Pulmonary artery endothelial cell (primary cell): ENCODE measurements around the gene EIF2B4. TPM values are rescaled to one million over a fixed set of nuclear protein-coding genes. Genes with fewer than 3 reads are reported as not detected.
A peak's percentile ranks its signal among the peaks of the same experiment; 100 is the strongest.

ENCODE experiments used
- DNase-seq: peaks from one replicate; pipeline ENCODE4 v3.0.0-alpha.2; 2011; ENCODE audit warnings: low read depth, low spot score
- total RNA-seq: library from RNA; depleted of rRNA; stranded (reverse); fragments of >200 nt; gene quantifications from 2 replicates; pipeline ENCODE4 v1.2.3, GENCODE V29; 2014

Gene EIF2B4
- 36.6 and 44.7 TPM in 2 replicates for total RNA-seq

DNA sequence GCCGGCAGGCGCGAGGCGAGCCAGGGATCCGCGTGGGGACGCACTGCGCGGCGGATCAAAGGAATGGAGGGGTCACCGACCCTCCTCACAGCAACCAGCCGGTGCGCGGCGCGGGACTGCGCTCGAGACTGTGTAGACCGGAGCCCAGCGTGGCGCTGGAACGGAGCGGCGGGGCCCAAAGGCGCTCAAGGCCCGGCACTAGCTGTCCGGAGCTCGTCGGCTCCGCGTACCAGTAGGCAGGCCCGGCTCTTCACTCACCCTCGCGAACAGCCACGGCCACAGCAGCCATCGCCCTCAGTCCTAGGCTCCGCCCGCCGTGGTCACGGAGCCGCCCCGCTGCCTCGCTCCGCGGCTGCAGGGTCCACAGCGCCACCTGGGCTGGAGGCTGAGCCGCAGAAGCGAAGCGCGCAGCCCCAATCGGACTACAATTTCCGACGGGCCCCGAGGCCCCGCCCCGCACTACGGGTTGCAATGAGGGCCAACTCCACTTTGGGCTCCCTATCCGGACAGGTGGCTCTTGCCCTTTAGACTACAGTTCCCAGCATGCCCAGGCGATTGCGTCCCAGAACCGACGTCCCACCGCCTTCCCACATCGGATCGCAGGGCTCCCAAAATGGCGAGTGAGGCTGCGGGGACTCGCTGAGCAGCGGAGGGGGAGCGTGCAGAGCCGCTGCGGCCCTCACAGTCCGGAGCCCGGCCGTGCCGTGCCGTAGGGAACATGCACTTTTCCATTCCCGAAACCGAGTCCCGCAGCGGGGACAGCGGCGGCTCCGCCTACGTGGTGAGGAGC, at the start of gene EIF2B4, which contains the start of gene SNX17:
EIF2B4 (minus strand) TSS at position 313 of the 790 bp plus-strand sequence; CDS start at position 289, 24 bp downstream.
SNX17 (plus strand) TSS at position 591 of the 790 bp plus-strand sequence; CDS start at position 719, 128 bp downstream.
- peak; percentile 96 for DNase-seq

DNA sequence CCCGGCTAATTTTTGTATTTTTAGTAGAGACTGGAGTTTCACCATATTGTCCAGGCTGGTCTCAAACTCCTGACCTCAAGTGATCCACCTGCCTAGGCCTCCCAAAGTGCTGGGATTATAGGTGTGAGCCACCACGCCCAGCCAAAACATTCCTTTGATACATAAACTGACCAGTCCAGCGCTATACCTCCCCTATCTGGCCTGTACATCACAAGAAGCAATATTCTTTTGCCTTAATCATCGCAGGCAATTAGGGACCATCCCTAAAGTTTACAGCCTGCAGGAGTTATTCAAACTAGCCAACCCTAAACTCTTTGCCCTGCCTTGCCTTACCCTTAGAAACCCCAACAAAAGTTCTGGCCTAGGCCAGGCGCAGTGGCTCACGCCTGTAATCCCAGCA, 46.0 kb upstream of the EIF2B4 start:
- DNase-seq, result no peak

DNA sequence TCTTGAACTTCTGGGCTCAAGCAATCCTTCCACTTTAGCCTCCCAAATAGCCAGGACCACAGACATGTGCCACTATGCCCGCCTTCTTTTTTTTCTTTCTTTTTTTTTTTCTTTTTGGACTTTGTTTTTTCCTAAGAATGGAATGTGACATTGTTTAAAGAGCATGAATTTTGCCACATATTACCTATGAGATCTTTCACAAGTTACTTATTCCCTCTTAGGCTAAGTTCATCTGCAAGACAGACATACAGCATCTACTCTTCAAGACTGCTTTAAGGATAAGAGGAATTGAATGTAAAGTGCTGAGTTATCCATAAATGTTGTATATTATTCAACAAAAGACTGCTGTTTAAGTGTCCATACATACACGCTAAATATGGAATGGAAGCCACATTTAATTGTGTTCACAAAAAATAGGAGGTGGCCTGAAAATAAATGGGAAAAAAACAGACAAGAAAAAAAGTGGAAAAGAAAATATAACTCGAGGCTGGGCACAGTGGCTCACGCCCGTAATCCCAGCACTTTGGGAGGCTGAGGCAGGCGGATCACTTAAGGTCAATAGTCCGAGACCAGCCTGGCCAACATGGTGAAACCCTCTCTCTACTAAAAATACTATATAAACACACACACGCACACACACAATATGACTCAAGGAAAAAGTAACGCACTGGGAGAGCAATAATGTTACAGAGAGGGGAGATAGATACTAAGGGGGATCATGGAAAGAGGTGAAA, 42.4 kb upstream of the EIF2B4 start:
- no peak for DNase-seq

DNA sequence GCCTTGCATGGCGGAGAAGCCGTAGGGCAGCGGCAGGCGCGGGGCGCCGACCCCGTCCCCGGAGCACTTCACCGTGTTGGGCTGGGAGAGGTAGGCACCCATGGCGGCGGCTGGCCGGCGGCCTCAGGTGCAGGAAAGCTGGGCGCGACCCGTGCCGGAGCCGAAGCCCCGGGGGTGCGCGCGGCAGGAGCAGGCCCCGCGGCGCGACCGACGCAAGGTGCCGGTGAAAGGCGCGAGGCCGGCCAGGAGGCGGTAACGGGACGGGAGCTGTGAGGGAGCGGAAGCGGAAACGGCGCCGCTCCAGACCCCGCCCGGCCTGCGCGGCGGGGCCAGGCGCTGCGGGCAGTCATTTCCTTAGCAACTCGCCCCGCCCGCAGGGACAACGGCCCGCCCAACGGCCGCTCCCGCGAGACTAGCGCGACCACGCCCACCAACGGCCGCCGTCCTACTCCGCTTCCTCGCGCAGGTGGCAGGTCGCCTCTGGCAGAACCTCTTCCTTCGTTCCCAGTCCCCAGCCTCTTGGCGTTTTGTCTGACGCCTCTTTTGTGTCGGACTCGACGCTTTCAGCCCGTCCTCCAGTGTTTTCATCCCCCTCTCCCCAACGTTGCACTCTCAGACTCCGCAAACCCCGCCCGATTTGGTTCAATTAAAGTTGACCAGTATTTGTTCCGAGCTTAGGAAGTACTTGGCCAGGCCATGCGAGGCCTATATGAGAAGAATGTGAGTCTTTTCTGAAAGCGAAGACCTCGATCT, 39.4 kb upstream of the EIF2B4 start, which contains the start of gene PPM1G:
PPM1G (minus strand) TSS at position 271 of the 753 bp plus-strand sequence; CDS start at position 102, 169 bp downstream.
- peak; percentile 78 for DNase-seq

- no peak for DNase-seq
These were observed 38.6 kb upstream of the EIF2B4 start for GRCh38 chr2:27408601-27409320.

DNA sequence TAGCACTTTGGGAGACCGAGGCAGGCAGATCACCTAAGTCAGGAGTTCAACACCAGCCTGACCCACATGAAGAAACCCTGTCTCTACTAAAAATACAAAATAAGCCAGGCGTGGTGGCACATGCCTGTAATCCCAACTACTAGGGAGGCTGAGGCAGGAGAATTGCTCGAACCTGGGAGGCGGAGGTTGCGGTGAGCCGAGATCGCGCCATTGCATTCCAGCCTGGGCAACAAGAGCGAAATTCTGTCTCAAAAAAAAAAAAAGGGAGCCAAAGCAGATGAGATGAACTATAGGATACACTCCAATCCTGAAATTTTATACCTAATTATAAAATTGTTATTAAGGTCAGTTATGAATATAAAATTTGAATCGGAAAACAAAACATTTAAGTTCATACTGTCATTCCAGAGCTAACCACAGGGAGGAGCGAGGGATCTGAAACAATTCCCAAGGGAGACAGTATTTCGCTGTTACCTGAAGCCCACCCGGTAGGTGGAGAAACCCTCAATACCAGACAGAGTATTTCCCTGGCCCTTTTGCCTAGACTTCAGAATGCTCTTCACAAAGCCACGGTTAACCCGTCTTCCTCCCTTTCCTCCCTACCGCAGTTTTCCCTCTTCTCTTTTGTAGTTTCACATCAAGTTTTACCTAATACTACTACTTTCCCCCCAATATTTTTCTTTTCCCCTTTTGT, 37.8 kb upstream of the EIF2B4 start:
- DNase-seq, result no peak

GRCh38 chr2:27400348-27401135, 30.4 kb upstream of the EIF2B4 start:
- no peak for DNase-seq

- no peak for DNase-seq
These were observed 28.8 kb upstream of the EIF2B4 start for GRCh38 chr2:27398962-27399361.

- DNase-seq, result no peak
These were observed 23.1 kb upstream of the EIF2B4 start for GRCh38 chr2:27393225-27393624.

GRCh38 chr2:27390822-27391679, 20.9 kb upstream of the EIF2B4 start:
- DNase-seq, result no peak

GRCh38 chr2:27381577-27382181, 11.5 kb upstream of the EIF2B4 start:
- DNase-seq, result no peak

DNA sequence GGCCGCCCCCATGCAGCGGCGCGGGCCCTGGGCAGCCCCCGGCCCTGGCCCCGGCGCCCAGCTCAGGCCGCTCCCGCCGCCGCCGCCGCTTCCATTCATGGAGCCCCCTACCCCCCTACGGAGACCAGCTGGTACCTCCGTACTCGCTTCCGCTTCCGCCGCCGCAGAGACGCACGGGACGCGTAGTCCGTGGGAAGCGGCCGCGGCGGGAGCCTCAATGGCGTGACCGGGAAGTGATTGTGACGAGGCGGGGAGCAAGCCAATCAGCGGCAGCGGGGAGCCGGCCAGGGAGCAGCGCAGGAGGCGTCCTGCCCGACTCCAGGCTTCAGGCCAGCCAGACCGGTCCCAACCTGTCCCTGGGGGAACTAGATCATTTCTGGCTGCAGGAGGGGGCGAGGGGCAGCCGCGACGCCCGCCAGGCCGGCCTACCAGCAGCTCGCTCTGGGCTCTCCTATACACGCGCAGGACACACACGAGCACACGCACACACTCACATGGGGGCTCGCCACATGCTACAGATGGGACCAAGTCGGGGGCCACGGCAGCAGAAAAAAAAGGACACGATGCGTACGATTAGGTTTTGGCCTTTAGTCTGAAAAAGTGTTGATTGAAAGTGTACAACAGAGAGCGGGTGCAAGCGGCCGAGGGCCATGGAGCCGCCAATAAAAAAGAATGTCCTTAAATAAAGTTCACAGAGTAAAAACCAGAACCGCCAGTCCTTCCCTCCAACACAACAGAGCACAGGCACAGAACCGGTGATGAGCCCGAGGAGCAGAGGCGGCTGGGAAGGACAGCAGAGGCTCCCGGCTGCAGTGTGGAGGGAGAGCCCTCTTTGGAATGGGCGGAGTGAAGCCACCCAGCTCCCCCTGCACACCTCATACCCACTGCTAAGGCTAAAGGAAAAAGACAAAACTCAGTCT, 10.7 kb upstream of the EIF2B4 start, which contains the start of gene ZNF513:
ZNF513 (minus strand) TSS at position 109 of the 920 bp plus-strand sequence. CDS start 208 bp downstream, outside the sequence.
- peak; percentile 81 for DNase-seq

- no peak for DNase-seq
These were observed 9.9 kb upstream of the EIF2B4 start for GRCh38 chr2:27379836-27380625.

GRCh38 chr2:27379383-27379835, 9.3 kb upstream of the EIF2B4 start:
- no peak for DNase-seq

DNA sequence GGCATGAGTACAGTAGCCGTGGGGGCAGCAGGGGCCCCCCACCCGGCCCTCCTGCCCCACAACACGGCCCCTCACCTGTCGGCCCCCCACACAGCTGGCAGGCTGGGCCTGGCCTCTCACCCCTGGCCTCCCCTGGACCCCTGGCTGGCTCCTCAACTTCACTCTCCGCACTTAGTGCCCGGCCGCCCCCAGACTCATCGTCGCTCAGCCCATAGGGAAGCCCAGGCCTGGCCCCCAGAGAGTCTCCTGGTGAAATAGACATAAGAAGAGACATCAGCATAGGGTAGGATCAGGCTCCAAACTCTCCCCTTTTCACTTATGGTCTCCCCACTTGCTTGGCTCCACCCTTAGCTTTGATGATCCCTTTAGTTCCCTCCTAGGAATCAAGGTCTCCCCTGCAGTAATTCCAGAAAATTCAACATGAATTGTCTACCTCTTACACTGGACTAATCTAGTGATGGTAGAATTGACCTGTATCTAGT, 8.7 kb upstream of the EIF2B4 start:
- DNase-seq, result no peak
